AG04450 (cell line): ENCODE results near the gene WNT6. TPM values are rescaled to one million over a fixed set of nuclear protein-coding genes. Genes with fewer than 3 reads are reported as not detected.

Experiments
- CTCF ChIA-PET: fragments of 300-600, 350-600 bp; formaldehyde crosslinking; extraction: SDS; loops from one replicate; lab custom pipeline; 2022; ENCODE audit warnings: antibody characterized with exemption, inconsistent platforms; lab: Charles Lee
- POLR2A ChIA-PET: fragments of 350-600 bp; formaldehyde crosslinking; extraction: SDS; loops from one replicate; lab custom pipeline; 2021; ENCODE audit warnings: antibody characterized with exemption, inconsistent platforms; lab: Yijun Ruan, JAX
- DNase-seq: peaks from one replicate; pipeline ENCODE4 v3.0.0-alpha.2; 2011; ENCODE audit warnings: low read depth, low spot score
- H3K27ac ChIP-seq: one replicate; pipeline ENCODE4 v1.5.1; 2012; ENCODE audit warnings: low read depth, low read length, control low read depth
- H3K27me3 ChIP-seq: one replicate; pipeline ENCODE4 v1.6.0; 2012; ENCODE audit warnings: low read length; ENCODE audit not compliant: control insufficient read depth, insufficient read depth
- H3K4me3 ChIP-seq: 2 replicates; pipeline ENCODE4 v1.5.1; 2011; ENCODE audit warnings: mild to moderate bottlenecking, low read depth, low read length, control low read depth
- H3K9me3 ChIP-seq: 2 replicates; pipeline ENCODE4 v1.5.1; 2012; ENCODE audit warnings: low read length; ENCODE audit not compliant: control insufficient read depth, insufficient read depth
- CTCF ChIP-seq: IDR thresholded peaks from 2 replicates; pipeline ENCODE4 v1.5.1; 2011; ENCODE audit warnings: low read depth, low read length, control low read depth, inconsistent platforms
- polyA plus RNA-seq: library from polyadenylated mRNA; depleted of rRNA; stranded (reverse); fragments of >200 nt; gene quantifications from 2 replicates; pipeline ENCODE4 v1.2.3, GENCODE V29; 2011

WNT6 gene
- polyA plus RNA-seq, 1 experiment: not detected

DNA sequence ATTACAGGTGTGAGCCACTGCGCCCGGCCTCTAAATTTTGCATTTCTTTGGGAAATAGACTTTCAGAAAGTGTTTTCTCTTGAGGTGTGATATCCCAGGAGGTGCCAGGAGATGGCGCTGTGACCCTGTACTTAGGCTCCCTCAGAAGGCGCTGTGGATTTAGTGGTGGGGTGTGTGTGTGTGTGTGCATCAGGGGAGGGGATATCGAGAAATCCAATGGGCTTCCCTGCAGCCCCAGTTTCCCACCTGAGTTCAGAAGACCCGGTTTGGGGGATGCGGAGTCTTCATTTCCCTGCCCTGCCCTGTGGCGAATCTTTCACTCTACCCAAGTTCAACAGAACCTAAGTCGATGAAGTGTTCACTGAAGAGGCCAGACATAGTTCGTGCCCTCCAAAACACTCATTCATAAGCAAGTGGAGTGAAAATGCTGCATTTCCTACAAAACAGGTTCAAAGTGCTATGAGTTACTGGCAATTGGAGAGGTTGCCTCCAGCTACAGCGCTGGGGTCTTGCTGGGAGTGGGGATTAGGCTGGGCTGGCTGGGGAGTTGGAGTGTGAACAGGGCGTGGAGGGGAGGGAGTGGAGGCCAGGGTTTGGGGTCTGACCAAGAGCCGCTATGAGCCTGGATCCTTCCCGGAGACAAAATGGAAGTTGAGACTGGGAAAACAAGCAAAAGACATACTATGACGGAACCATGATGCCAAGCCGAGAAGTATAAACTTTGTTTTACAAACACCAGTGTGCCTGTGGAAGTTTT lies 6.5 kb upstream of the WNT6 start:
- Histone ChIP-seq H3K27ac (no peak overlapping the region), H3K27me3 (peaks cover 51% of the 10 kb centered on the region), H3K9me3 (peaks cover 5% of the 10 kb centered on the region), H3K4me3 (no peak overlapping the region)
- ChIA-PET CTCF (interaction anchor here (0.7 to 3.3 kb wide), 11 partner anchors 11 to 205 kb away, joined by 3 to 21 read pairs (median 5); no protein-coding TSS in a partner anchor), POLR2A (no interaction called here)
- DNase-seq: peak; percentile 8
- TF ChIP-seq CTCF: peak; percentile 73

GRCh38 chr2:218853766-218854165 lies 5.8 kb upstream of the WNT6 start:
- H3K9me3 ChIP-seq: peaks cover 6% of the 10 kb centered on the region
- ChIA-PET POLR2A (no interaction called here), CTCF (interaction anchor here (1.2 to 3.3 kb wide), 2 partner anchors 23 to 45 kb away, joined by 5 to 21 read pairs; no protein-coding TSS in a partner anchor)
- no peak overlapping the region for H3K27ac ChIP-seq
- DNase-seq: no peak
- TF ChIP-seq CTCF: no peak
- H3K4me3 ChIP-seq: no peak overlapping the region
- peaks cover 58% of the 10 kb centered on the region for H3K27me3 ChIP-seq

DNA sequence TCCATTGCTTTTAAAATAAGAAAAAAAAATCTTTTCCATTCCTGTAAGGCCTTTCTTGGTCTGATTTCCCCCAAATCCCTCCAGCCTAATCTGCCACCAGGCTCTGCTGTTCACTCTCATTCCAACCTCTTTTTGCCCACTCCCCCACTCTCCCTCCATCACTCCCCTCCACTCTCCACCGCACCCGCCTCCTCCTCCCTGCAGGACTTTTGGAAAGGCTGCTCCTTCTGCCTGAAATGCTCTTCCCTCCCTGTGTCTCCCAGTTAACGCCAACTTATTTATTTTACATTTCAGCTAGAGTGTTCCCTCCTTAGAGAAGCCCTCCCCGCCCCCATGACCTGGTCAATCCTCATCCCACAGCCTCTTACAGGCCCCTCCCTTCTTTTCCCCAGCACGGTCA lies 4.7 kb upstream of the WNT6 start:
- POLR2A ChIA-PET: no interaction called here
- Histone ChIP-seq H3K4me3 (no peak overlapping the region), H3K9me3 (peaks cover 9% of the 10 kb centered on the region), H3K27ac (no peak overlapping the region), H3K27me3 (peaks cover 65% of the 10 kb centered on the region)
- DNase-seq: no peak
- CTCF ChIA-PET: interaction anchor here (1.0 kb wide), 1 partner anchor 22 kb away, joined by 4 read pairs; no protein-coding TSS in a partner anchor
- TF ChIP-seq CTCF: no peak

DNA sequence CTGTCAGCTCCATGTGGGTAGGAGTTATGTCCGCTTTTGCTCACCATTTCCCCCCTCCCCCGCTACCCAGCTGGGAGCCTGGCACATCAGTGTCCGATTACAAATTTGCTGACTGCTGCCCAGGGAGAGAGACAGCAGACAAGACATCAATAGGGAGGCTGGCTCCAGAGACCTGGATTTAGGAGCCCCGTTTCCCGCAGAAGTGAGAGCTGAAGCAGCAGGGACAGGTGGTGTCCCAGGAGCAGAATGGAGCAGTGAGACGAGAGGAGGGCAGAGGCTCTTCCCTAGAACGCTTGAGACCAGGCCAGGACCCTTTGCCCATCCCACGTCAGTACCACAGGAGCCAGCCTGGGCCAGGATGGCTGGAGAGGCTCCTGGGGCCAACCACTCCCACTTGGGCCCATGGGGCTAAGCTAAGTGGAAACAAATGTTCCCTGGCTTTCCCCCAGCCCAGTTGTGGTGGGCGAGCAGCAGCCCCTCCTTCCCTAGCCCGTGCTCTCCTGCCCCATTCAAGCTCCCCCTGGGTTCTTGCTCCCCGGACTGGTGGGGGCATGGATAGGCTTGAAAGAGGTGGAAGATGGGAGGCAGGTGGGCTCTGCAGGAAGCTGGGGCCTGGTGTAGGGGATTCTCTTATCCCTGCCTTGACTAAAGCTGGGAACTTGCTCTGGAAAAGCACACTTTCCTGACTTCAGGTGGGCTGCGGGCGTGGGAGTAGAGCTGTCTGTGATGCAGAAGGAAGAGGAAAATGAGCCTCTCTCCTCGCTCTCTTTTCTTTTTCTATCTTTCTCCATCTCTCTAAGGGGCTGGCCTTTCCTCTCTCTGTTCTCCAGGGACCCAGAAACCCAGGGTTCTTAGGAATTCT lies 4.1 kb upstream of the WNT6 start:
- DNase-seq: no peak
- Histone ChIP-seq H3K27ac (no peak overlapping the region), H3K9me3 (peaks cover 9% of the 10 kb centered on the region), H3K27me3 (peaks cover 72% of the 10 kb centered on the region), H3K4me3 (no peak overlapping the region)
- POLR2A ChIA-PET: no interaction called here
- no peak for TF ChIP-seq CTCF
- CTCF ChIA-PET: interaction anchor here (1.0 to 1.1 kb wide), 2 partner anchors 8 to 21 kb away, joined by 3 to 4 read pairs; no protein-coding TSS in a partner anchor
